Keratinocyte (primary cell): ENCODE measurements around the gene NR3C2.

Source experiments
- CTCF ChIP-seq, 3 experiments: IDR thresholded peaks in 1 of 3; conservative IDR thresholded peaks in 1 of 3; optimal IDR thresholded peaks in 1 of 3; 2 replicates in 2 of 3; 3 replicates in 1 of 3; pipeline versions ENCODE3 to v1.5.1; 2011; ENCODE audit warnings: low read length in 3 of 3, mild to moderate bottlenecking in 3 of 3, moderate library complexity in 2 of 3, control low read depth in 1 of 3, inconsistent platforms in 1 of 3; ENCODE audit not compliant: insufficient read depth in 2 of 3; ENCODE audit errors: extremely low read depth in 1 of 3
- EZH2 ChIP-seq: IDR thresholded peaks from one replicate; pipeline ENCODE4 v1.6.1; 2012; ENCODE audit warnings: inconsistent platforms, mild to moderate bottlenecking, low read length, moderate library complexity

- TF ChIP-seq CTCF (optimal IDR thresholded peaks at IDR 0.05 in 1 of 3, IDR thresholded peaks at IDR 0.05 in 1 of 3, conservative IDR thresholded peaks at IDR 0.05 in 1 of 3; ENCODE audit: extremely low read depth in 1 of 3, insufficient read depth in 2 of 3, low read length in 3 of 3) (no peak), EZH2 (no peak)
Measured at GRCh38 chr4:148437439-148437838, 4.8 kb downstream of the NR3C2 start.
